Dermis microvascular lymphatic vessel endothelial cell (primary cell): Measurements from ENCODE around the gene STPG3. TPM values are rescaled to one million over a fixed set of nuclear protein-coding genes. Genes with fewer than 3 reads are reported as not detected.

ENCODE experiments used
- DNase-seq, 2 donors: peaks; one replicate each; pipeline versions ENCODE4 v3.0.0 to v3.0.0-alpha.2; 2010; ENCODE audit warnings: low read depth in 2 of 2
- total RNA-seq: library from RNA; depleted of rRNA; stranded (reverse); fragments of >200 nt; gene quantifications from 2 replicates; pipeline ENCODE4 v1.2.1, GENCODE V29; 2014

STPG3 gene
- total RNA-seq, 1 donor from 2014 or later = not detected

DNA sequence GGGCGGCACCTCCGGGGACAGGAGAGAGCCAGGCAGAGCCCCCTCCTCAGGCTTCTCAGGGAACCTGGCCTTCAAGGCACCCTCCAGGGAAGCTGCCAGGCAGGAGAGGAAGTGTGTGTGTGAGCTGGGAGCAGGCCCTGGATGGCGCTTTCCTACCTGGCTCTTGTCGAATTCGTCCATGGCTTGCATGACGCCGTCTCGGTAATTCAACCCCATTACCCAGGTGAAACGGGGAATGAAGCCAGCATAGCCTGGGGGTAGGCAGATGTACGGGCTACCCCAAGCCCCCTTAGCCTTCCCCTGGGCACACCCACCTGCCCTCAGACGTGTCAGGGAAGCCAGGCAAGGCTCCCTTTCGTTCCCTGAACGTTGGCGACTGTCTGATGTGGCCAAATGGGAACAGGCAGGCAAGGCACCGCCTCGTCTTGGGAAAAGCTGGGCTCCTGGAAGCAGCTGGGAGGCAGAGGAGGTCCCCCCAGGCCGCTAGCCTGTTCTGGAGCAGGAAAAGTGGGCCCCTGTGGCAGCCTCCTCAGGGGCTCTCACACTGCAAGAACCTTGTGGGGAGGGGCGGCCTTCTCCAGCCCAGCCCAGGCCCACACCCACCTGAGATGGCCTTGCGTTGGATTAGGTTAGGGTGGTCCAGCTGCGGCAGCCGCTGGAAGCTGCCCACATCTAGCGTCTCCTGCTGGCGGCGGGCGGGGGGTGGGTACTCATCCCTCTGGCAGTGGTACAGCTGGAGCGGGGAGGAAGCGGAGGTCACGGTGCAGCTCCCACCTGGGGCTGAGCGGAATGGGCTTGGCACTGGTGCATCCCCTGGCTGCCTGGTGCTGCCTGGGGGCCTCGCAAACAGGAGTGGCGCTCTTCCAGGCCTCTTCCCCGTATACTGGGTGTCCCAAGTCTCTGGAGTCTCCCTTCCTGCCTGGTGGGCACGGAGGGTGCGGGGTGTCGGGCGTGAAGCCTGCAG lies 6.3 kb upstream of the STPG3 start:
- peak; percentile 71 to 72 for DNase-seq

GRCh38 chr9:137245450-137246421 lies 5.3 kb upstream of the STPG3 start:
- DNase-seq = no peak

DNA sequence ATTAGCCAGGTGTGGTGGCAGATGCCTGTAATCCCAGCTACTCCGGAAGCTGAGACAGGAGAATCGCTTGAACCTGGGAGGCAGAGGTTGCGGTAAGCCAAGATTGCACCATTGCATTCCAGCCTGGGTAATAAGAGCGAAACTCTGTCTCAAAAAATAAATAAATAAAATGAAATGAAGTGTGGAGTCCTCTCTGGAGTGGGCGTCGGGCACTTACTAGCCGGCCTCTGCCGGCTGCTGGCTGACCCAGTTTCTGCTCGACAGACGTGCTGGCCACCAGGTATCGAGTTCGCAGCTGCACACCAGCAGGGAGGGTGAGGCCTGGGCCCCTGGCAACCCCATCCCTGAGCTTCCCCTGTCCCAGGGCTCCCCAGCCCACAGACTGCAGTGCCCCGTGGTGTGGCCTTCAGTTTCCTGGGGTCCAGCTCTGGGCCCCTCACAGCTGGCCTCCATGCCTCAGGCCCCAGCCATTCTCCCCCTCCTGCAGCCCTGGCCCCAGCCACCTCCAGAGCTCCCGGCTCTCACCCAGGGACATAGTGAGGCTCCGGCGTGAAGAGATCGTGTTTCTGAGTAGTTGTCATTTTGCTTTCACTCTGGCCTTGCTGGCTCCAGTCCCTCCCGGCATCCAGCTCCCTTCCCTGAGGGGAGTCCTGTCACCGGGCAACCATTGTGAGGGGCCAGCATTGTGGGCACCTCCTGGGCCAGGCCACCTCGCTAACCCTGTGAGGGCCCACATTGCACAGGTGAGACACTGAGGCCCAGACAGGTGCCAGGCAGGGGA lies 3.8 kb upstream of the STPG3 start:
- no peak for DNase-seq

DNA sequence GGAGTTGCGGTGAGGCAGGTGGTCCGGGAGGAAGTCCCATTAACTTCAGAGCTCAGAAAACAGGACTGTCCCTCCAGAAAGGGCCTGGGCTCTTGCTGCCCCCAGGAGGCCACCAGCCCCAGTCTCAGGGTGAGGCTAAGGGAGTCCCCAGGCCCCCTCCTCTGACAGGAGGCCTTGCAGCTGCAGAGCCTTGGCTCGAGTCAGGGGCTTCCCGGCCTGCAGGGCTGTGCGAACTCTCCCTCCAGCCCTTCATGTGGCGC lies 3.2 kb upstream of the STPG3 start:
- DNase-seq = no peak

- DNase-seq = no peak
These were observed 525 bp upstream of the STPG3 start for GRCh38 chr9:137250329-137251193.

DNA sequence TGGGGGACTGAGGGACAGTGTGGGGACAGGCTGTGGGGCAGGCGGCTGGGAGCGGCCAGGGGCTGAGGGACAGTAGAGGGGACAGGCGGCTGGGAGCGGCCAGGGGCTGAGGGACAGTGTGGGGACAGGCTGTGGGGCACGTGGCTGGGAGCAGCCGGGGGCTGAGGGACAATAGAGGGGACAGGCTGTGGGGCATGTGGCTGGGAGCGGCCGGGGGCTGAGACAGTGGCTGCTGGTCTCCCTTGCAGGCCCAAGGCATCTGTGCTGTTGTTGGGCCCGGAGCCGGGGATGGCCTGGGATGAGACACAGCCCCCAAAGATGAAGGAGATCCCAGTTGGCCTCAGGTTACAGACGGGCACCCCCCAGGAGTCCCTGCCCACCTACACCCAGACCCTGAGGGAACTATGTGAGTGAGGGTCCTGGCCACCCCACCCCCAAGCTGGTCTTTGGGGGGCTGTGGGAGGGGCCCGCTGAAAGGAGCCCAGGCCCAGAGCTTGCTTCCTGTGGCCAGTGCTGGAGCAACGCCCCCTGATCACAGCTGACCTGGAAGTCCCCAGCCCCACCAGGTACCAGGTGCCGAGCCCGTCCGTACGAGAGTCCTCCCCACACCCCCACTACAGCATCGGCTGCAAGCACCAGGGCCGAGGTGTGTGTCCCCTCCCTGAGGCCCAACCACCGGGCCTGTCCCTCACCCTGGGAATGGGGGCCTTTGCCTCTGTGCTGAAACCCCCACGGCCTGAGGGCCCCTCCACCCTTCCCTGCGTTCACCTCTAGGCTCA lies 593 bp downstream of the STPG3 start:
- DNase-seq = no peak

DNA sequence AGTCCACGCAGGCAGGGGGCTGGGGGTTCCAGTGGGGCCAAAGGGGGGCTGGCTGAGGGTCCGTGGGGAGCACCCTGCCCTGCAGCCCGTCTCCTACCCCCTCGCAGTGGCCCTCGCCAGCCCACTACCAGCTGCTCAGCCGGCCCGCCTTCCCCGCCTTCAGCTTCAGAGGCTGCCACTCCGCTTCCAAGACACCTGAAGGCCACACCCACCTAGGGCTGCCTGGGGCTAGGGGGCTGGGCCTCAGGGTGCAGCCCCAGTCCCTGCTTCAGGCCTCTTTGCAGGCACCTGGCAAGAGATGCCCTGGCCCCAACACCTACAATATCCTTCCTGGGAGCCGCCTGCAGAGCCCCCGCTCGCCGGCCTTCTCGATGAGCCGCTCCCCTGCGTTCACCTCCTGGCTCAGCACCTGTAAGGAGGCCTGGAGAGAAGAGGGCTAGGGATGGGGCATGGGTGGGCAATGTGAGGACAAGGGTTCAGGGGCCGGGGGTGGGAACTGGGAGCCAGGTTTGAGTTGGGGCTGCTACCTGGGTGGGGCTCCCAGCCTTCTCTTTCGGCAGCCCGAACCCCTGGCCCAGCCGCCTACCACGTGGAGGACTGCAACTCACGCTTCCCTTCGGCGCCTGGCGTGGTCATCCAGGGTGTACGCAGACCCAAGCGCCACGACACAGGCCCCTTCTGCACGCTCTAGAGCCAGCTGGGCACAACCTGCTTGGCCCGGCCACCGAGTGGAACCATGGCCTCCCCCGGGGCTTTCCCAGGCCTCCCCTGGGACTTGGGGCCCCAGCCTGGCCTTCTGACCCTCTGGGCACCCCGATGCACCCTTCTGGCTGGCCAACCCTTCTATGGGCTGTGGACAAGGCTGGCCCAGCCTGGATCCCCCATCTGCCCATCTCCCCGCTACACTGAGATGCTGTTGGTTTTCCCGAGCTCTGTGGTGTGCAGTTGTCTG lies 1.7 kb downstream of the STPG3 start:
- no peak for DNase-seq

DNA sequence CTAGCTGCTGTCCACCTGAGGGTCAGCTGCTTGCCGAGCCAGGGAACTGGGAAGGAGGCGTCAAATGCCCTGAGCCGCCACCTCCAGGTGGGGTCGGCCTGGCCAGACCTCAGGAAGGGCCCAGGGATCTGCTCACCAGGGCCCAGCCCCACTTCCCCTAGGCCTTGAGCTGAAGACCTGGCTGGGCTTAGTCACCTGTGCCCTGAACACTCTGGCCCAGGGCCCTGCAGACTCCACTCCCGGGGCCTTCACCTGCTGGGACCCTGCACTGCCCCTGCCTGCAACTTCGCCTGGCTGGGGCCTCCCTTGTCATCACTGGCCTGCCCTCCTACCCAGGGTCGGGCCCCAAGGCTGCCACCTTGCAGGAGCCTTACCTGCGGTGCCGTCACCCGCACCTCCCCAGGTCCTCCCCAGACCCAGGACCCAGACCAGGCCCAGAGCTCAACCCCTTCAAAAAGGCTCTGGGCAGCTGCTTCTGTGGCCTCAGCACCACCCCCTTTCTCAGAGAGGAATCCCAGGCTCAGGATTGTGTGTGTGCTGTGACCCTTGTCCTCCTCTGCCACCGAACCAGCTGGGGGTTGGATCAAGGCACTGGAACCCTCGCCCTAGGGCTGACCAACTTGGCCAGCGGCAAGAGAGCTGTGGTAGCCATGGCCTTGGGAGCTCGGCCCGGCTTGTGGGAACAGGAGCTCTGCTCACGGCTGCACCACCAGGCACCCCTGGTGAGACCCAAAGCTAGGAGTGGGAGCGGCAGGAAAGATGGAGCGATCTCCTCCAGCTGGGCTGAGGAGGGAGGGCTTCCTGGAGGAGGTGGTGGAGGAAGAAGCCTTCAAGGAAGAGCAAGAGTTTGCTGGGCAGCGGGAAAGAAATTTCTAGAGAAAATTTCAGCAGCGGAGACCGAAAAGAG lies 2.9 kb downstream of the STPG3 start:
- no peak for DNase-seq

DNA sequence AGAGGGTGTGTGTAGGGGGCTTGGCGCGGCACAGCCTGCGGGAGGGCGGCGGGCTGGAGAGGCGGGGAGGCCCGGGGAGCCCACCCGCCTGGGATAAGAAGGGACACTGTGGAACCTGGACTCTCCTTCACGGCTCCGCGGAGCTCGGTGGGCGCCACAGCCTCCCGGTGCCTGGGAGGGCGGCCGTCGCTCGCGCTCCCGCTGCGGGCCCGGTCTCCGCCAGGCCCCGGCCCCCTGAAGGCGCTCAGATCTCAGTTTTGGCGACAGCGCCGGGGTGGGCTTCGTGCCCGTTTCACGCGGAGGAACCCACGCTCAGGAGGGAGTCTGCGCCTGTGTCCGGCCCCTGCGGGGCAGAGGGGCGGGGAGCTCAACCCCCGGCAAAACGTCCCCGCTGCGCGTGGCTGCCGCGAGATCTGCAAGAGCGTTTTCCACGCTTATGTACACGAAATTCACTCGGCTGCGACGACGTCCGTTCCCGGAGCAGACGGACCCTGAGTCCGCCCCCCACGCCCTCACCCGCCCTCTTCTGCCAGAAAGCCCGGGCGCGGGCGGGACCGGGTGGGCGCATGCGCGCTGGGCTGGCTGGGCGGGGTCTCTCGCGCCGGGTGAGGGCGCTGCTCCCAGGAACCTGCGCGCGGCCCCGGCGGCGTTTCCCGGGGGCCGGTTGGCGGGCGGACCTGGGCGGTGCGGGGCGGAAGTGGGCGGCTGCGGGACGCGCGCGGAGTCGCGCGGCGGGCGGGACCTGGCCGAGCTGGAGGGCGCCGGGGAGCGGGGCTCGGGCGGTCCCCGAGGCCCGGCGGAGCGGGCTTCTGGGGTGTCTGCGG lies 3.8 kb downstream of the STPG3 start, which contains the start of gene NELFB:
NELFB (plus strand) TSS at position 704 of the 824 bp plus-strand sequence.
- peak in 1 of 2 donors; percentile 78 for DNase-seq

DNA sequence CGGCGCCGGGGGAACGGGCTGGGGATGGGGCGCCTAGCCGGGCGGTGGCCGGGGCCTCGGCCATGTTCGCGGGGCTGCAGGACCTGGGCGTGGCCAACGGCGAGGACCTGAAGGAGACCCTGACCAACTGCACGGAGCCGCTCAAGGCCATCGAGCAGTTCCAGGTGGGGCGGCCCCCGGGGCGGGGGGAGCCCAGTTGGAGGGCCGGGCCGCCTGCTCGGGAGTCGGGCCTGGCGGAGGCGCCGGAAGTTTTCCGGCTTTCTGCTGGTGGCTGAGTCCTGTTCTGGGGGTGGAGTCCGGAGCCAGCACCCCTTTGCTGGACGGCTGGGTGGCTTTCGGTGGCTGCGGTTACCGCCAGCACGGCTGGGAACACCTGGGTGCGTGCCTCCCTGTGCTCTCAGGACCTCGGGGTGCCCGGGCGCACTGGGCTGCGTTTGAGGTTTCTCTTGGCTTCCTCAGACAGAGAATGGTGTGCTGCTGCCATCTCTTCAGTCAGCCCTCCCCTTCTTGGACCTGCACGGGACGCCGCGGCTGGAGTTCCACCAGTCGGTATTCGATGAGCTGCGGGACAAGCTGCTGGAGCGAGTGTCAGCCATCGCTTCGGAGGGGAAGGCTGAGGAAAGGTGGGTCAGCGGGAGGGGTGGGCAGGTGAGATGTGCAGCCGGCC lies 4.5 kb downstream of the STPG3 start:
- peak in 1 of 2 donors; percentile 40 for DNase-seq

- no peak for DNase-seq
These were observed 5.3 kb downstream of the STPG3 start for GRCh38 chr9:137256362-137256761.

DNA sequence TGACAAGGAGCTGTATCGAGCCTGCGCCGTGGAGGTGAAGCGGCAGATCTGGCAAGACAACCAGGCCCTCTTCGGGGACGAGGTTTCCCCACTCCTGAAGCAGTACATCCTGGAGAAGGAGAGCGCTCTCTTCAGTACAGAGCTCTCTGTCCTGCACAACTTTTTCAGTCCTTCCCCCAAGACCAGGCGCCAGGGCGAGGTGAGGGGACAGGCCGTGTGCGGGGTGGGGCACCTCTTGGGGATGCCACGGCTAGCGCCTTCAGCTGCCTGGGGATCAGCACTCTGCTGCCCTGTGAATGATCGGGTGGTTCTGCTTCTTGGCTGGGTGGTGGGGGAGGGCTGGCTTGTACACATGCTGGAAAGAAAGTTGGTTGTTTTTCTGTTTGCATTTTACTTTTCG lies 5.8 kb downstream of the STPG3 start:
- DNase-seq = no peak

DNA sequence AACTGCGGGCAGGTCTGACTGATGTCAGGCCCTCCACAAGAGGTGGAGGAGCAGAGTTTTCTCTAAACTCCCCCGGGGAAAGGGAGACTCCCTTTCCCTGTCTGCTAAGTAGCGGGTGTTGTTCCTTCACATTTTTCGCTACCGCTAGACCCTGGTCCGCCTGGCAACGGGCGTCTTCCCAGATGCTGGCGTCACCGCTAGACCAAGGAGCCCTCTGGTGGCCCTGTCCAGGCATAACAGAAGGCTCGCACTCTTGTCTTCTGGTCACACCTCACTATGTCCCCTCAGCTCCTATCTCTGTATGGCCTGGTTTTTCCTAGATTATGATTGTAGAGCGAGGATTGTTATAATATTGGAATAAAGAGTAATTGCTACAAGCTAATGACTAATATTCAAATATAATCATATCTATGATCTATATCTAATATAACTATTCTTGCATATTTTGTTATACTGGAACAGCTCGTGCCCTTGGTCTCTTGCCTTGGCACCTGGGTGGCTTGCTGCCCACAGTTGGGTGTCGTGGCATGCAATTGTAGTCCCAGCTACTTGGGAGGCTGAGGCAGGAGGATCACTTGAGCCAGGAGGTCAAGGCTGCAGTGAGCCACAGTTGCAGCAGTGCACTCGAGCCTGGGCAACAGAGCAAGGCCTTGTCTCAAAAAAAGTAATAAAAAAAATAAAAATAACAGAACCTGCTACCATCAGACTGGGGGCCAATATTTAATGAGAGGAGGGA lies 11.3 kb downstream of the STPG3 start:
- DNase-seq = peak in 1 of 2 donors; percentile 38

- DNase-seq = no peak
These were observed 11.8 kb downstream of the STPG3 start for GRCh38 chr9:137262909-137263285.

DNA sequence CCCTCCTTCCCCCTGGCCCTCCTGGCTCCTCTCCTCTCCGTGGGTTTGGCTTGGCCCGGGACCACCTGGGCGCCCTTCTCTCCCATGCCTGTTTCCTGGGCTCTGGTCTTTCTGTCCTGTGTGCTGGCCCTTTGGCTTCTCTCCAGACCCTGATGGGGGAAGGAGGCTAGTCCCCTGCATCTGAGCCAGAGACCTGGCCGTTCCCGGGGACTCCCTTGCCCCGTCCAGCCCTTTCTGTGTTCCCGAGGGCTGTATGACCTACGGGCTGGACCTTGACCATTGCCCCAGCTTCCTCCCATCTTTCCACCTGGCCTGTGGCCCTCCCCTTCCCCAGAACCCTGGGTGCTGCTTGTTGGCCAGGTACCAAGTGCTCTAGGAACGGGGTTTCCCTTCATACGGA lies 12.4 kb downstream of the STPG3 start:
- no peak for DNase-seq
